Spleen (tissue), 11 donors: ENCODE data around the gene UBE2V1. TPM values are rescaled to one million over a fixed set of nuclear protein-coding genes. Genes with fewer than 3 reads are reported as not detected.

Experiments
- DNase-seq: peaks from one replicate; pipeline ENCODE4 v3.0.0-alpha.2; 2020
- H3K27ac ChIP-seq, 8 donors: fragments of 200-600 bp; sonication (generic) in 7 of 8; 1 replicate in 4 of 8; 2 replicates in 4 of 8; pipeline versions ENCODE4 v1.5.0 to v1.8.0; 2016 to 2021; ENCODE audit warnings: inconsistent platforms in 4 of 8, mild to moderate bottlenecking in 4 of 8, moderate library complexity in 1 of 8
- H3K27me3 ChIP-seq, 7 donors: fragments of 200-600 bp; sonication (generic) in 6 of 7; replicated peaks in 1 of 7; 1 replicate in 4 of 7; 2 replicates in 3 of 7; pipeline versions ENCODE4 v1.5.0 to v1.8.0; 2016 to 2021; ENCODE audit warnings: inconsistent platforms in 3 of 7, mild to moderate bottlenecking in 1 of 7
- H3K36me3 ChIP-seq, 6 donors: fragments of 200-600 bp; sonication (generic) in 5 of 6; 1 replicate in 4 of 6; 2 replicates in 2 of 6; pipeline versions ENCODE4 v1.5.0 to v1.8.0; 2016 to 2021; ENCODE audit warnings: inconsistent platforms in 2 of 6
- H3K4me1 ChIP-seq, 6 donors: fragments of 200-600 bp; sonication (generic) in 5 of 6; 1 replicate in 3 of 6; 2 replicates in 3 of 6; pipeline versions ENCODE4 v1.5.0 to v1.8.0; 2016 to 2021; ENCODE audit warnings: inconsistent platforms in 3 of 6
- H3K4me3 ChIP-seq, 8 donors: fragments of 200-600 bp; sonication (generic) in 7 of 8; 1 replicate in 4 of 8; 2 replicates in 4 of 8; pipeline versions ENCODE4 v1.5.0 to v1.8.0; 2016 to 2021; ENCODE audit warnings: inconsistent platforms in 4 of 8, mild to moderate bottlenecking in 4 of 8, moderate library complexity in 2 of 8
- H3K9me3 ChIP-seq, 8 donors: fragments of 200-600 bp; sonication (generic) in 7 of 8; 1 replicate in 4 of 8; 2 replicates in 4 of 8; pipeline versions ENCODE4 v1.5.0 to v1.8.0; 2016 to 2021; ENCODE audit warnings: inconsistent platforms in 4 of 8
- POLR2A ChIP-seq, 3 donors: fragments of 450-650 bp; IDR thresholded peaks; one replicate each; pipeline ENCODE4 v1.5.1; 2017; ENCODE audit warnings: antibody characterized with exemption in 3 of 3, mild to moderate bottlenecking in 1 of 3
- POLR2AphosphoS5 ChIP-seq, 3 donors: sonication (generic); formaldehyde crosslinking; IDR thresholded peaks; one replicate each; pipeline ENCODE4 v1.5.1; 2017; ENCODE audit warnings: antibody characterized with exemption in 3 of 3
- WGBS, 5 donors: extraction: QIAGEN DNeasy Blood & Tissue Kit in 3 of 5; methylation state at CpG; one replicate each; pipeline versions ENCODE4 v1.1.5 to v1.1.7; 2013 to 2018; 5-methylcytosine and 5-hydroxymethylcytosine counted together
- intact Hi-C: fragments of 100-400 bp; cut with DNase I; formaldehyde crosslinking; loops from one replicate; pipeline ENCODE4 v1.15.0; 2023; ENCODE audit warnings: low total_unique reads
- polyA plus RNA-seq, 3 donors: library from polyadenylated mRNA; stranded (reverse); fragments of 200-250 nt; gene quantifications; one replicate each; pipeline ENCODE4 v1.2.1, GENCODE V29; 2013
- total RNA-seq, 7 donors: library from RNA; depleted of rRNA in 3 of 7; stranded (reverse); fragments of >200 nt in 3 of 7; fragmentation: NEBNext Ultra II Directional in 4 of 7; extraction: Animal tissue kit (Norgen Biotek cat#: 25700) in 4 of 7; gene quantifications; one replicate each; pipeline versions ENCODE4 v1.1.0 to v1.2.1, GENCODE V29; 2016 to 2021
- TF ChIP-seq, protein P1 (sequence below), 11 experiments: fragments of 200-600 bp in 7 of 11; fragments of 450-650 bp in 4 of 11; sonication (generic) in 4 of 11; IDR thresholded peaks in 8 of 11; conservative IDR thresholded peaks in 3 of 11; 1 replicate in 7 of 11; 2 replicates in 4 of 11; pipeline versions ENCODE4 v1.4.0 to v1.8.0; 2016 to 2021; ENCODE audit warnings: antibody characterized with exemption in 11 of 11, inconsistent platforms in 4 of 11, mild to moderate bottlenecking in 1 of 11
- donor health status: healthy with polysubstance abuse.
- donor health status: DM: no; HTN: no; CAD: no; lungs with moderate emphysema.
- donor health status: DM: no; HTN: no; CAD: no.
- donor health status: Bipolar disorder and iron deficiency.
- donor health status: healthy.
- donor health status: DM: no; HTN: no; CAD: no.
- donor health status: DM: yes; HTN: yes; CAD: no.

UBE2V1 gene
- total and polyA plus RNA-seq, 10 donors = 62.3 to 140 (median 122) TPM

DNA sequence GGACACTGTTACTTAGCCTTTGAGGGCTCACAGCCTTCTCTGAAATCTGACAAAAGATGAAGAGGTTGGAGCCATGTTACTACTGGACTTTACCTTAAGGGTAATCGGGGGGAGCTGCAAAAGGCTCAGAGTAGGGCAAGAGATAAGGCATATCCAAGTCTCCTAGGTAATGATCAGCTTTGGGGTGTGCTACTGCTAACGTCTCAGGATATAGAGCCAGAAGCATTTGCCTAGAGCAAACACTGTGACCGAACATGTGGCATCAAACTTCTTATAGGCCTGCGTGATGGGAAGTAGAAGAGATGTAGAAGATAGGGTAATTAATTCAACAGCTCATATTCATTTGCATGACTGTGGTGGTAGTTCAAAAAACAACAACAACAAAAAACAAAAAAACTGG is 11.1 kb downstream of the UBE2V1 start:
- Histone ChIP-seq H3K9me3 (no peaks in the 10 kb centered on the region), H3K4me3 (no peak overlapping the region), H3K27me3 (no peaks in the 10 kb centered on the region), H3K4me1 (peaks cover 8 to 99% (median 71%) of the 10 kb centered on the region in 6 donors), H3K36me3 (peaks cover 0 to 48% (median 0%) of the 10 kb centered on the region in 6 donors), H3K27ac (no peak overlapping the region)
- WGBS, 5 donors = 61 to 72% (median 68%) methylated on average over 4 of the region's 4 CpGs
- TF ChIP-seq, protein P1, sequence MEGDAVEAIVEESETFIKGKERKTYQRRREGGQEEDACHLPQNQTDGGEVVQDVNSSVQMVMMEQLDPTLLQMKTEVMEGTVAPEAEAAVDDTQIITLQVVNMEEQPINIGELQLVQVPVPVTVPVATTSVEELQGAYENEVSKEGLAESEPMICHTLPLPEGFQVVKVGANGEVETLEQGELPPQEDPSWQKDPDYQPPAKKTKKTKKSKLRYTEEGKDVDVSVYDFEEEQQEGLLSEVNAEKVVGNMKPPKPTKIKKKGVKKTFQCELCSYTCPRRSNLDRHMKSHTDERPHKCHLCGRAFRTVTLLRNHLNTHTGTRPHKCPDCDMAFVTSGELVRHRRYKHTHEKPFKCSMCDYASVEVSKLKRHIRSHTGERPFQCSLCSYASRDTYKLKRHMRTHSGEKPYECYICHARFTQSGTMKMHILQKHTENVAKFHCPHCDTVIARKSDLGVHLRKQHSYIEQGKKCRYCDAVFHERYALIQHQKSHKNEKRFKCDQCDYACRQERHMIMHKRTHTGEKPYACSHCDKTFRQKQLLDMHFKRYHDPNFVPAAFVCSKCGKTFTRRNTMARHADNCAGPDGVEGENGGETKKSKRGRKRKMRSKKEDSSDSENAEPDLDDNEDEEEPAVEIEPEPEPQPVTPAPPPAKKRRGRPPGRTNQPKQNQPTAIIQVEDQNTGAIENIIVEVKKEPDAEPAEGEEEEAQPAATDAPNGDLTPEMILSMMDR (IDR thresholded peaks at IDR 0.05 in 8 of 11, conservative IDR thresholded peaks at IDR 0.05 in 3 of 11) = no peak
- no peak for TF ChIP-seq POLR2AphosphoS5 (IDR thresholded peaks at IDR 0.05)
- no peak for TF ChIP-seq POLR2A (IDR thresholded peaks at IDR 0.05)
- no peak for DNase-seq
- intact Hi-C loops = no loop called here

DNA sequence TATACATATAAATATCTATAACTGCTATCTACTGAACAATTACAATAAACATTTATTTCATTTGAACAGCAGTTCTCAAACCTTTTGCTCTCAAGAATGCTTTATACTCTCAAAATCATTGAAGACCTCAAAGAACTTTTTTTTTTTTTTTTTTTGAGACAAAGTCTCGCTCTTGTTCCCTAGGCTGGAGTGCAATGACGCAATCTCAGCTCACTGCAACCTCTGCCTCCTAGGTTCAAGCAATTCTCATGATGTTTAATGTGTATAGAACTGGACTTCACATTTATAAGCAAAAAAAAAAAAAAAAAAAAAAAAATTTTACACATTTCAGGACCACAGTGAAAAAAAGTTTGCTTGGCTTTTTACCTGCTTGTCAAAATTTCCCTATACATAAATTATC is 11.7 kb downstream of the UBE2V1 start:
- Histone ChIP-seq H3K36me3 (peaks cover 0 to 55% (median 6%) of the 10 kb centered on the region in 6 donors), H3K4me1 (peaks cover 8 to 95% (median 67%) of the 10 kb centered on the region in 6 donors), H3K27me3 (no peaks in the 10 kb centered on the region), H3K4me3 (no peak overlapping the region), H3K9me3 (no peaks in the 10 kb centered on the region), H3K27ac (no peak overlapping the region)
- DNase-seq = no peak
- TF ChIP-seq, protein P1 (IDR thresholded peaks at IDR 0.05 in 8 of 11, conservative IDR thresholded peaks at IDR 0.05 in 3 of 11) = no peak
- TF ChIP-seq POLR2AphosphoS5 (IDR thresholded peaks at IDR 0.05) (no peak), POLR2A (IDR thresholded peaks at IDR 0.05) (no peak)
- 56 to 78% (median 72%) methylated on average over 2 of the region's 2 CpGs for WGBS, 5 donors
- intact Hi-C loops = no loop called here

DNA sequence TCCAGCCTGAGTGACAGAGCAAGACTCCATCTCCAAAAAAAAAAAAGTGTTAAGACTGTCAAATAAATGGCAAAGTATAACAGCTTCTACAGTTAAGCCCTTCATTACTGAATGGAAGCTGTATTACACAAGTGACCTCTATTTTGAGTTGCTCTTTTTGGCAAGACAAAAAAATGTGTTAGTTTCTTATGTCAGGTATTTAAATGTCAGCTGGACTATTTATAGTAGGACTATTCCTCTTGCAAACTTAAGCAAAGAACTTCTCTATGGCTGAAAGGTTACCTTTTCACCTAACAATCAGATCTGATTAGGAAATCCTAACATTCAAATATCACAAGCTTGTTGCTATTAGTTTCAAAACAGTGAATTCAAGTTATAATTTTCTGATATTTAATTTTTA is 12.4 kb downstream of the UBE2V1 start:
- DNase-seq = no peak
- Histone ChIP-seq H3K9me3 (no peaks in the 10 kb centered on the region), H3K27me3 (no peaks in the 10 kb centered on the region), H3K4me1 (peaks cover 8 to 92% (median 59%) of the 10 kb centered on the region in 6 donors), H3K4me3 (no peak overlapping the region), H3K27ac (no peak overlapping the region), H3K36me3 (peaks cover 0 to 62% (median 13%) of the 10 kb centered on the region in 6 donors)
- intact Hi-C loops = no loop called here
- TF ChIP-seq POLR2A (IDR thresholded peaks at IDR 0.05) (no peak), POLR2AphosphoS5 (IDR thresholded peaks at IDR 0.05) (no peak)
- TF ChIP-seq, protein P1 (IDR thresholded peaks at IDR 0.05 in 8 of 11, conservative IDR thresholded peaks at IDR 0.05 in 3 of 11) = no peak

DNA sequence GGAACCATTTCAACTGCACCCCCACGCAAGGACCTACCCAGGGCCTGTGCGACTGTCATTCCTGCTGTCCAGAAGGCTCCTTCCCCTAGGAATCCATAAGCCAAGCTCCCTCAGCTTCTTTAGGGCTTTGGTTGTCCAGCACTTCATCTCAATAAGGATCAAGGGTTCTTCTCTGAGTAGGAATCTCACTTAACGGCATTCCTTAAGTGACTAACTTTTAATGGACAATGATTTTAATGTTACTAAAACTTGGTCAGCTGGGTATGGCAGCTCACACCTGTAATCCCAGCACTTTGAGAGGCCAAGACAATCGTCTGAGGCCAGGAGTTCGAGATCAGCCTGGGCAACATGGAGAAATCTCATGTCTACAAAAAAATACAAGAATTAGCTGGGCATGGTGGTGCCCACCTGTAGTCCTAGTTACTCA is 13.4 kb downstream of the UBE2V1 start:
- no peak overlapping the region for H3K4me3 ChIP-seq
- H3K36me3 ChIP-seq = peaks cover 0 to 72% (median 22%) of the 10 kb centered on the region in 6 donors
- H3K9me3 ChIP-seq = no peaks in the 10 kb centered on the region
- peak overlapping the region in 1 of 8 donors; percentile 0 for H3K27ac ChIP-seq
- H3K4me1 ChIP-seq = peaks cover 8 to 82% (median 51%) of the 10 kb centered on the region in 6 donors
- H3K27me3 ChIP-seq = no peaks in the 10 kb centered on the region
- DNase-seq = no peak
- TF ChIP-seq POLR2AphosphoS5 (IDR thresholded peaks at IDR 0.05) (no peak), POLR2A (IDR thresholded peaks at IDR 0.05) (no peak)
- TF ChIP-seq, protein P1 (IDR thresholded peaks at IDR 0.05 in 8 of 11, conservative IDR thresholded peaks at IDR 0.05 in 3 of 11) = no peak
- WGBS, 5 donors = 84 to 93% (median 91%) methylated on average over 5 of the region's 5 CpGs
- intact Hi-C loops = no loop called here
